ENCODE measurements around the gene RPL22.

- TF ChIP-seq GATA2 (IDR thresholded peaks at IDR 0.05; ENCODE audit: low read depth, low read length) (no peak), GATA3 (IDR thresholded peaks at IDR 0.05; ENCODE audit: low read depth, low read length) (no peak)
Measured at GRCh38 chr1:6198646-6199297, 623 bp downstream of the RPL22 start.
